K562 treated with DMSO at 1 percent for 48 hours (cell line): ENCODE data around the gene DDX47. TPM values are rescaled to one million over a fixed set of nuclear protein-coding genes. Genes with fewer than 3 reads are reported as not detected.

Experiments
- total RNA-seq: library from RNA; unstranded; fragments of 300-600 nt; gene quantifications from 2 replicates; pipeline ENCODE4 v1.2.3, GENCODE V29; 2022; ENCODE audit warnings: low replicate concordance; ENCODE audit errors: extremely low read depth

Gene DDX47
- not detected in 2 replicates for total RNA-seq

GRCh38 chr12:12813120-12814101 is at the start of gene DDX47:
Gene DDX47 (plus strand): TSS chr12:12813346. CDS start chr12:12813368, 22 bp downstream.

GRCh38 chr12:12784911-12785814 is 28.0 kb upstream of the DDX47 start, which contains the start of gene APOLD1:
Gene APOLD1 (plus strand): TSS chr12:12785659. CDS start chr12:12785692, 33 bp downstream.

Other genes starting within 250 kb of the DDX47 start
- gene CREBL2, start 201.5 kb upstream of the DDX47 start, total RNA-seq = not detected in 2 replicates
- gene GPR19, start 117.2 kb upstream of the DDX47 start, total RNA-seq = not detected in 2 replicates
- not detected in 2 replicates for gene CDKN1B, start 96.0 kb upstream of the DDX47 start, total RNA-seq
- not detected in 2 replicates for gene APOLD1, start 27.7 kb upstream of the DDX47 start, total RNA-seq
- not detected in 2 replicates for gene GPRC5A, start 78.2 kb downstream of the DDX47 start, total RNA-seq
- gene GPRC5D, start 138.8 kb downstream of the DDX47 start, total RNA-seq = not detected in 2 replicates
- gene HEBP1, start 186.9 kb downstream of the DDX47 start, total RNA-seq = not detected in 2 replicates
- gene FAM234B, start 231.0 kb downstream of the DDX47 start, total RNA-seq = not detected in 2 replicates